Measurements from ENCODE around the gene ZNF606.
A peak's percentile ranks its signal among the peaks of the same experiment; 100 is the strongest.

Gene ZNF606

GRCh38 chr19:58002384-58003173 is at the start of gene ZNF606:
TSS of gene ZNF606 (minus strand) at chr19:58002820. CDS start at chr19:58001319, 1,501 bp downstream.
- peak; percentile 80 for DNase-seq (ENCODE audit: low read depth)

DNA sequence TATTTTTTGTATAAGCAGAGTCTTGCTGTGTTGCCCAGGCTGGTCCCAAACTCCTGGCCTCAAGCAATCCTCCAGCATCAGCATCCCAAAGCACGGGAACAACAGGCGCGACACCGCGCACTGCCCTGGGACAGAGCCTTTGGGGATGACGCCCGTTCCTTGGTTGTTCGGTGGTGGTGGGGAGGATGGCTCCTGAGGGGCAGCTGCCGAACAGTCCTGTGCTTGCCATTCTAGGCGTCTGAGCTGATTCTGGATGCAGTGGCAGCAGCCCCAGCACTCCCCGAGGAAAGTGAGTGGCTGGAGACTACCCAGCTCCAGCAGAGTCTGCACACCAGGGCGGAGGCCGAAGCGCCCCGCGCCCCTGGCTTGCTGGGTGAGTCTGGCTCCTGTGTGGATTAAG is 49.6 kb upstream of the ZNF606 start:
- no peak for DNase-seq (ENCODE audit: low read depth)

- no peak for DNase-seq (ENCODE audit: low read depth)
These were observed 45.1 kb upstream of the ZNF606 start for GRCh38 chr19:58047672-58048071.

DNA sequence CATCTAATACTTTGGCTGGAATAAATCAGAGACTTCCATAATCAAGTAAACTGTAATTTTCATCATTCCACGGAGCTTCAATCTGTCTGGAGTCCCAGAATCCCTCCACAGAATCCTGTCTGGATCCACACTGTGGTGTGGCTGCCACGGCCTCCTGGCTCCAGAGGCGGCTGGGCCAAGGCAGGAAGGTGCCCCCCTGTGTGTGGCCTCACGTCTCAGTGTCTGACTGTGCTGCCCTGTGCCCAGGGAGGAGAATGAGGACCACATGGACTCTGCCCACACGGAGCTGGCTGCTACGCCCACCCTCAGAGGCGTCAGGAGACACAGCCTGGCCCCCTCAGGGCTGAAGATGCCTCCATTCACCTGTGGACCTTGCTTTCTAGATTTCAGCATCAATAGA is 44.2 kb upstream of the ZNF606 start:
- DNase-seq (ENCODE audit: low read depth), result no peak

DNA sequence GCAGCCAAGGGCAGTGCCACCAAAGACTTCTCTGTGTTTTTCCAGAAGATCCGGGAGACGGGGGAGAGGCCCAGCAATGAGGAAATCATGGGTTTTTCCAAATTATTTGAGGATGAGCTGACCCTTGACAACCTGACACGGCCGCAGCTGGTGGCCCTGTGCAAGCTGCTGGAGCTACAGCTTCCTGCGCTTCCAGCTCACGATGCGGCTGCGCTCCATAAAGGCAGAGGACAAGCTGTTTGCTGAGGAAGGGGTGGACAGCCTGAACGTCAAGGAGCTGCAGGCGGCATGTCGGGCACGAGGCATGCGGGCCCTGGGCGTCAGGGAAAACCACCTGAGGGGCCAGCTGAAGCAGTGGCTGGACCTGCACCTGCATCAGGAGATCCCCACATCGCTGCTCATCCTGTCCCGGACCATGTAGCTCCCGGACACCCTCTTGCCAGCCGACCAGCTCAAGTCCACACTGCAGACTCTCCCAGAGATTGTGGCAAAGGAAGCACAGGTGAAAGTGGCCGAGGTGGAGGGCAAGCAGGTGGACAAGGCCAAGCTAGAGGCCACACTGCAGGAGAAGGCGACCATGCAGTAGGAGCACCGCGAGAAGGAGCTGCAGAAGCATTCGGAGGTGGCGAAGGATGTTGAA is 42.9 kb upstream of the ZNF606 start:
- no peak for DNase-seq (ENCODE audit: low read depth)

GRCh38 chr19:58044886-58045285 is 42.3 kb upstream of the ZNF606 start:
- DNase-seq (ENCODE audit: low read depth), result no peak

DNA sequence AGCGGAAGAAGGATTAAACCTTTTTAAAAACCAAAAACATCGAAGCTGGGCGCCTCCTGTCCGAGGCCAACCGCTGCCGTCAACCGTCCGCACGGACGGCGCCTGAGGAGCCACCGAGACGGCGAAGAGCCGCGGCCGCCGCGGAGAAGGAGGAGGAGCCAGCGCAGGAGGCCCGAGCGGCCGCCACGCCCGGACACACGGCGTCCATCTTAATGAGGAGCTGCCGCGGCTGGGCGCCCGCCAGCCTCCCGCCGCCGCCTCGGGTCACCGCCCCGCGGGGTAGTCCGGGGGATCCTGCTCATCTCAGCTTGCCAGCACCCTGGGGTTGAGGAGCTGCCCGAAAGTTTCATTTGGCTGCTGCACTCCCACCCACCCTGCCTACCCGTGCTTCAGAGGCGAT is 41.8 kb upstream of the ZNF606 start:
- no peak for DNase-seq (ENCODE audit: low read depth)

GRCh38 chr19:58042495-58043340 is 40.1 kb upstream of the ZNF606 start:
- DNase-seq (ENCODE audit: low read depth), result no peak

GRCh38 chr19:58040751-58041525 is 38.3 kb upstream of the ZNF606 start:
- DNase-seq (ENCODE audit: low read depth), result no peak

DNA sequence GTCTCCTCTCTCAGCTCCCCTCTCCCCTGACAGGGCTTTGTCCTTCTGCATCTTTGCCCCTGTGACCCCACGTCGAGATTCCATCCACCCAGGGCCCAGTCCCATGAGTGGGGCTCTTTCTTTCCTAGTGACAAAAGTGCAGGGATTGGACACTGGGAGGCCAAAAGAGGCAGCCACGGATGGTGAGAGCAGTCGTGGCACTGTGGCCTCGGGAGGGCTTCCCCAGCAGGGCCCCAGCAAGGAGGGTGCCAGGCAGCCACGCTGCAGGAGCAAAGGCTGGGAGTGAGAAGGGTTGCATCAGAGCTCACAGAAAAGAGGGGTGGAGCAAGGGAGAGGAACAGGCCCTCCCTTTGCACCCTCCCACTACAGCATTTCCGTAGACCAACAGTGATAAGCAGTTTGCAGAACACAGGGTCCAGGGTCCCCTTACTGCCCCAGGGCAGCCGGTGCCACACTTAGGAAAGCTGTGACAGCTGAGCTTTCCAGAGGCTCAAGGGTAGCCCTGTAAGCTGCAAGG is 36.1 kb upstream of the ZNF606 start:
- no peak for DNase-seq (ENCODE audit: low read depth)

DNA sequence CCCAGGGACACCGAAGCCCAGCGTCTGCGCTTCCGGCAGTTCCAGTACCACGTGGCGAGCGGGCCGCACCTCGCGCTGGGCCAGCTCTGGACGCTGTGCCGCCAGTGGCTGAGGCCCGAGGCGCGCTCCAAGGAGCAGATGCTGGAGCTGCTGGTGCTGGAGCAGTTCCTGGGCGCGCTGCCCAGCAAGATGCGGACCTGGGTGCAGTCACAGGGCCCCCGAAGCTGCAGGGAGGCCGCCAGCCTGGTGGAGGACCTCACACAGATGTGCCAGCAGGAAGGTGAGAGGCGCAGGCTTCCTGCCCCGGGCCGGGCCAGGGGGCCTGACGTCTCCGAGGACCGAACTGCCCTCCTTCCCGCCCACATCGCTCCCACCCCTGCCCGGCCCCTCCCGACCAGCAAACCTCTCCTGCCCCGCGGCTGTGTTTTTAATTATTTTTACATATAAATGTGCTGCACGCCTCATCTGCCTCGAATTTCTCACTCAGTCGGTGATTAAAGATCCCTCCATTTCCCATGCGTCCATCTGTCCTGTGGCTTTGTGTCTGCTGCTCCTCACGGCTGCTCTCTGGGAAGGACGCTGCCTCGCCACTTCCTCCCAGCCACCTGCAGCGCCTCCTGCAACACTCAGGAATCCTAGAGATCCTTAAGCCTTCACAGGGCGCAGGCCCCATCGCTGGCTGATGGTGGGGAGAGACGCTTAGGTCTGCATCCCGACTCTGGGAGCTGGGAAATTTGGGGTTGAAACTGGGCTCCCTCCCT is 35.5 kb upstream of the ZNF606 start:
- no peak for DNase-seq (ENCODE audit: low read depth)

GRCh38 chr19:58035863-58036262 is 33.2 kb upstream of the ZNF606 start:
- no peak for DNase-seq (ENCODE audit: low read depth)

DNA sequence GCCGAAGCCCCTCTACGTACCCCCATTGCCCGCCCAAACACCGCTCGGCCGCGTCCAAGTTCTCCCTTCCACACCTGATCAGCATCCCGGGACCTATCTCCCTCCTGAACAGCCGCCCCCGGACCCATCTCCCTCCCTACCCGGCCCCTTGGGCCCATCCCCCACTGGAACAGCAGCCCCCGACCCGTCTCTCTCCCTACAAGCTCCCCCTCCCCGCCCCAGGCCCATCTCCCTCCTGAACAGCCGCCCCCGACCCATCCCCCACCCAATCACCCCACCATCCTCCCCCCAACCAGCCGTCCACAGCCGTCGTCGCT is 31.8 kb upstream of the ZNF606 start:
- DNase-seq (ENCODE audit: low read depth), result no peak

DNA sequence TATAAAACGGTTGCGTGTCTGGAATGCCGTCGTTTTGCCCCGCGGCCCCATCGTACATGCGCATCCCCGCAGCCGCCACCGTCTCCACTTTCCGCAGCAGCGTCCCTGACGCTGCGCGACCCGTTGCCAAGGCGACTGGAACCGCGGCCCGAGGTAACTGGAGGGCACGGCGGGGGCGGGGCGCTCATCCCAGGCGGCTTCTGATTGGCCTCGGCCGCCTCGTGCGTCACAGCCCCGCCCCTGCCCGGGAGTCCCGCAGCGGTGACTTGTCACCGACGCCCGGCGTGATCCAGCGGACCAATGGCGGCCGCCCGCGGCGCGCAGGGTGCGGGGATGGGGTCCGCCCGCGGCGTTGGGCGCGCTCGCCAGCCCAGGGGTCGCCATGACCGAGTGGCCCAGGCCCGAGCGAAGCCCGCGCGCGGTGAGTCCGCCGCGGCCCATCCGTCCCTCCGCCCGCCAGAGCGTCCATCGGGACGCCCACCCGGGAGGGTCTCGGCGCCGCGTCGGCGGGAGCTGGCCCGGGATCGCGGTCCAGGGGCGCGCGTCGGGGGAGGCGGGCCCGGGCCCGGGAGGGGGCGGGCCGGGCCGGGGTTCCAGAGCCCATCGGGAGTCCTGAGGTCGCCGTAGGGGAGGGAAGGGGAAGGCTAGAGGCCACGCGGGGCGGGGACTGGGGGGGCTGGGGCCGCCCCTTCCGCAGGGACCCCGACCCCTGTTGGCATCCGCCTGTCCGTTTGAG is 31.3 kb upstream of the ZNF606 start, which contains the start of gene ZSCAN1:
ZSCAN1 (plus strand) TSS at position 285 of the 736 bp plus-strand sequence. CDS start 3,812 bp downstream, outside the sequence.
- DNase-seq (ENCODE audit: low read depth), result peak; percentile 43

DNA sequence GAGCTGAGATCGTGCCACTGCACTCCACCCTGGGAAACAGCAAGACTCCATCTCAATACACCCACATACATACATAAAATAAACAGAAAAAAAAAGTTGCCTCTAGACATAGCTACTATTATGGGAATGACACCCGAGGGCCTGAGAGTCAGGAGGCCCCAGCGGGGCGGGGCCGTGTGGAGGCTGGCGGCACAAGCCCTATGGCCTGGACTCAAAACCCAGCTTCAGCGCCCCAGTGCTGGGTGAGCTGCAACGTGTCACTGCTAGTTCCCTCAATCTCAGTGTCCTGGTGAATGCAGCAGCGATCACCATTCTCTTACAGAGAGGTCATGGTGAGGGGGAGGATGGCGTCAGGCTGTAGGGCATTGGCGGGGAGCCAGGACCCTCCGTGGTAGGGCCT is 22.0 kb upstream of the ZNF606 start:
- no peak for DNase-seq (ENCODE audit: low read depth)

GRCh38 chr19:58022283-58022660 is 19.7 kb upstream of the ZNF606 start:
- DNase-seq (ENCODE audit: low read depth), result no peak

GRCh38 chr19:58021541-58022282 is 19.1 kb upstream of the ZNF606 start:
- DNase-seq (ENCODE audit: low read depth), result peak; percentile 12

DNA sequence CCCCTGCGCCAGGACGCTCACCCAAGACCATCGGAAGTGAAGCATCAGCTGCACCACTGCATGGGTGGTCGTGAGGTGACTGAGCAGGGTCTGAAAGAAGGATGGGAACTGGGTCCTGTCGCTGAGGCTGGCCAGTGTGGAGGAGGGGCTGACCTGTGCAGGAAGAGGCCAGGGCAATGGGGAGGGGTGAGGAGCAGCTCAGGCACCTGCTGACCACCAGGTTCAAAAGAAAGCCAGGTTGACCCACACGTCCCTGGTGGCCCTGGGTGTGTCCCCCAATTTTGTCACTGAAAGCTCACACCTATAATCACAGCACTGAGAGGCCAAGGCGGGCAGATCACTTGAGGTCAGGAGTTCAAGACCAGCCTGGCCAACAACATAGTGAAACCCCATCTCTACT is 17.5 kb upstream of the ZNF606 start:
- no peak for DNase-seq (ENCODE audit: low read depth)

DNA sequence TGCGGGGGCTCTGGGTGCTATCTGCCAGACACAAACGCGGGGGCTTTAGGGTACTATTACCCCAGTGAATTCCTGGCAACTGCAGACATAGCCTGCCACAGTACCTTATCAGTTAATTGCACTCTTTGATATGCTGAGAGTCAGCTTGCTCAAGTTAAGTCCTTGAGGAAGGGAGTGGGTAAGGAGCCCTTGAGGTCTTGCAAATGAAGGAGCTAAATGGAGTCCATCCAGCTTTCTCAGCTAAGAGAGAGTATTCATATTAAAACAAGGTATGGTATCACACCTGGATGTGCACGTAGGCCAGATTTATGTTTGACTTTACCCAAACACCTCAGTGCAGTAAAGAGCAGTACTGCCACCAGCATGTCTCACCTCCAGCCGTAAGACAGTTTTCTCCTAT is 11.5 kb upstream of the ZNF606 start:
- DNase-seq (ENCODE audit: low read depth), result no peak

DNA sequence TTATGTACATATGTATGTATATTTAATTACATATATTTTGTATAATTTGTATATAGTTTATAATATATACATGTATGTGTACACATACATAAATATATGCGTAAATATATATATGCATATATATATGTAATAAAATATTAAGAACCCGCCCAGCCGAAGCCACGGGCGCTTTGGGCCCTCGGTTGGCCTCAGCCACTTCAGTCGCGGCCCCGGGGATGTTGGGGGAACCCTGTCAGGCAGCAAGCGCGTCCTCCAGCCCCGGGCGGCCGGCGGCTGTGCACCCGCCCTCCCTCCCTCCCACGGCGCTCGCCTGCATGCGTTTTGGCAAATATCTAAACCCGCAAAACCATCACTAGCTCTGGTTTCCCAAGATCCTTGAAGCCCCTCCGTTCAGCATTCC is 7.9 kb upstream of the ZNF606 start:
- DNase-seq (ENCODE audit: low read depth), result no peak
